Measurements from ENCODE around the gene AP5M1. TPM values are rescaled to one million over a fixed set of nuclear protein-coding genes. Genes with fewer than 3 reads are reported as not detected.
"Not testable (repeated sequence)": the region's sequence is repeated elsewhere in the genome, so short reads cannot be mapped to it uniquely, and the experiment has no call there.

AP5M1 gene
- total RNA-seq, 1 donor from 2014 or later: 29.3 TPM

- no peak for DNase-seq (ENCODE audit: low spot score)
- no peak for ATAC-seq
- intact Hi-C loops (cut with DNase I): loop anchor here (10.0 kb wide), 1 partner anchor 1132 kb away; no protein-coding TSS in a partner anchor
Observed at GRCh38 chr14:57277062-57277461, 8.3 kb downstream of the AP5M1 start.

- intact Hi-C loops (cut with DNase I): no loop called here
- DNase-seq (ENCODE audit: low spot score) (no peak), ATAC-seq (no peak)
Observed at GRCh38 chr14:57287745-57288144, 19.0 kb downstream of the AP5M1 start.

- intact Hi-C loops (cut with DNase I): no loop called here
- no peak for DNase-seq (ENCODE audit: low spot score)
- no peak for ATAC-seq
Observed at GRCh38 chr14:57290751-57291150, 22.0 kb downstream of the AP5M1 start.

- intact Hi-C loops (cut with DNase I): no loop called here
- ATAC-seq (no peak), DNase-seq (ENCODE audit: low spot score) (no peak)
Observed at GRCh38 chr14:57291692-57292647, 23.2 kb downstream of the AP5M1 start.

- intact Hi-C loops (cut with DNase I): no loop called here
- ATAC-seq (no peak), DNase-seq (ENCODE audit: low spot score) (no peak)
Observed at GRCh38 chr14:57293866-57294837, 25.4 kb downstream of the AP5M1 start.

- intact Hi-C loops (cut with DNase I): no loop called here
- DNase-seq (ENCODE audit: low spot score): no peak
- ATAC-seq: no peak
Observed at GRCh38 chr14:57295239-57295638, 26.5 kb downstream of the AP5M1 start.

GRCh38 chr14:57297852-57298251 lies 29.1 kb downstream of the AP5M1 start:
- ATAC-seq (no peak), DNase-seq (ENCODE audit: low spot score) (no peak)
- intact Hi-C loops (cut with DNase I): no loop called here

- intact Hi-C loops (cut with DNase I): no loop called here
- DNase-seq (ENCODE audit: low spot score) (no peak), ATAC-seq (no peak)
Observed at GRCh38 chr14:57299511-57299910, 30.7 kb downstream of the AP5M1 start.

- intact Hi-C loops (cut with DNase I): no loop called here
- ATAC-seq (no peak), DNase-seq (ENCODE audit: low spot score) (no peak)
Observed at GRCh38 chr14:57302883-57303282, 34.1 kb downstream of the AP5M1 start.

- DNase-seq (ENCODE audit: low spot score) (no peak), ATAC-seq (no peak)
- intact Hi-C loops (cut with DNase I): loop anchor here (10.0 kb wide), 1 partner anchor 820 kb away; no protein-coding TSS in a partner anchor
Observed at GRCh38 chr14:57314396-57315089, 45.8 kb downstream of the AP5M1 start.

GRCh38 chr14:57317248-57317833 lies 48.6 kb downstream of the AP5M1 start:
- ATAC-seq (peak; percentile 59), DNase-seq (ENCODE audit: low spot score) (peak; percentile 81)
- intact Hi-C loops (cut with DNase I): loop anchor here (10.0 kb wide), 1 partner anchor 823 kb away; no protein-coding TSS in a partner anchor

GRCh38 chr14:57319636-57320192 lies 50.9 kb downstream of the AP5M1 start:
- no peak for ATAC-seq
- no peak for DNase-seq (ENCODE audit: low spot score)
- intact Hi-C loops (cut with DNase I): loop anchor here (10.0 kb wide), 1 partner anchor 825 kb away; no protein-coding TSS in a partner anchor

- DNase-seq (ENCODE audit: low spot score) (no peak), ATAC-seq (no peak)
- intact Hi-C loops (cut with DNase I): no loop called here
Observed at GRCh38 chr14:57323721-57324120, 55.0 kb downstream of the AP5M1 start.

- ATAC-seq: no peak
- intact Hi-C loops (cut with DNase I): no loop called here
- DNase-seq (ENCODE audit: low spot score): no peak
Observed at GRCh38 chr14:57326253-57326652, 57.5 kb downstream of the AP5M1 start.

GRCh38 chr14:57329833-57330232 lies 61.1 kb downstream of the AP5M1 start:
- no peak for DNase-seq (ENCODE audit: low spot score)
- intact Hi-C loops (cut with DNase I): no loop called here
- no peak for ATAC-seq

GRCh38 chr14:57332475-57332874 lies 63.7 kb downstream of the AP5M1 start:
- DNase-seq (ENCODE audit: low spot score); intact Hi-C loops (cut with DNase I); ATAC-seq: not testable (repeated sequence)

GRCh38 chr14:57333726-57334125 lies 65.0 kb downstream of the AP5M1 start:
- DNase-seq (ENCODE audit: low spot score); ATAC-seq; intact Hi-C loops (cut with DNase I): not testable (repeated sequence)
